AG09319 (cell line): ENCODE results near the gene ARIH1.

Experiments
- DNase-seq: peaks from one replicate; pipeline ENCODE4 v3.0.0-alpha.2; 2010; ENCODE audit warnings: low read depth; ENCODE audit errors: extremely low read depth
- TF ChIP-seq, protein P1 (sequence below): IDR thresholded peaks from 2 replicates; pipeline ENCODE4 v1.5.1; 2011; ENCODE audit warnings: low read depth, mild to moderate bottlenecking, inconsistent platforms, low read length, moderate library complexity

ARIH1 gene

DNA sequence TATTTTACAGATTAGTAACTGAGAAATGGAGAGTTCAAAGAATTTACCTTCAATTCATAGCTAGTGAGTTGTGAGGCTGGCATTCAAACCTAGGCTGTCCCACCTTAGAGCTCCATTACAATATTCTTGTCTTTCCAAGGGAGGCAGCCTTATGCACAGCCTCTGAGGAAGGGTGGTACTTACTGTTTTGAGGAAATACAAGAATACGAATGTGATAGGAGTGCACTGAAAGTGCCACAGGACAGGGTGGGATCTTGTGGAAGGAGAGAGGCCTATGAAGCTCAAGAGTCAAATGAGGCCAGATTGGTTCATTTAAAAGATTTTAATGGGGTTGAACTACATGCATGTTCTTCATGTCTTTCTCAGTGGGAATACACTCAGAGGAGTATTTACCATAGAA is 86.3 kb downstream of the ARIH1 start:
- DNase-seq: no peak
- TF ChIP-seq, protein P1, sequence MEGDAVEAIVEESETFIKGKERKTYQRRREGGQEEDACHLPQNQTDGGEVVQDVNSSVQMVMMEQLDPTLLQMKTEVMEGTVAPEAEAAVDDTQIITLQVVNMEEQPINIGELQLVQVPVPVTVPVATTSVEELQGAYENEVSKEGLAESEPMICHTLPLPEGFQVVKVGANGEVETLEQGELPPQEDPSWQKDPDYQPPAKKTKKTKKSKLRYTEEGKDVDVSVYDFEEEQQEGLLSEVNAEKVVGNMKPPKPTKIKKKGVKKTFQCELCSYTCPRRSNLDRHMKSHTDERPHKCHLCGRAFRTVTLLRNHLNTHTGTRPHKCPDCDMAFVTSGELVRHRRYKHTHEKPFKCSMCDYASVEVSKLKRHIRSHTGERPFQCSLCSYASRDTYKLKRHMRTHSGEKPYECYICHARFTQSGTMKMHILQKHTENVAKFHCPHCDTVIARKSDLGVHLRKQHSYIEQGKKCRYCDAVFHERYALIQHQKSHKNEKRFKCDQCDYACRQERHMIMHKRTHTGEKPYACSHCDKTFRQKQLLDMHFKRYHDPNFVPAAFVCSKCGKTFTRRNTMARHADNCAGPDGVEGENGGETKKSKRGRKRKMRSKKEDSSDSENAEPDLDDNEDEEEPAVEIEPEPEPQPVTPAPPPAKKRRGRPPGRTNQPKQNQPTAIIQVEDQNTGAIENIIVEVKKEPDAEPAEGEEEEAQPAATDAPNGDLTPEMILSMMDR: no peak

DNA sequence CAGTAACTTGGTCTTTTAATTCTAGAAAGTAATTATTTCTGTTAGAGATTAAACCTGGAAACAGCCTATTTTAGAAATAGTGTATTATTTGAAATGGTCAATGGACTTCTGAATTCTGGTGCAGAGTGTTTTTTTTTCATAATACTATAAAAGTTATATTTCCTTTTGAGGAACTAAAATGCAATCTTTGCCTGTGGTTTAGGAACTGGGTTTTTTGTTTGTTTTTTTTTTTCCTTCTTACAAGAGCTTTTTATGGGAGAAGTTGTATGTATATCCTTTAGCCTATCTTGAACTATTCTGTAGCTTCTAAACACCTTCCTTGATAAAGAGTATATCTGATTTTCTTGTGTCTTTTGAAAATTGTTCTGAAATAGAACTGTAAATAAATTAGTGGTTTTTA is 88.3 kb downstream of the ARIH1 start:
- TF ChIP-seq, protein P1: no peak
- no peak for DNase-seq

DNA sequence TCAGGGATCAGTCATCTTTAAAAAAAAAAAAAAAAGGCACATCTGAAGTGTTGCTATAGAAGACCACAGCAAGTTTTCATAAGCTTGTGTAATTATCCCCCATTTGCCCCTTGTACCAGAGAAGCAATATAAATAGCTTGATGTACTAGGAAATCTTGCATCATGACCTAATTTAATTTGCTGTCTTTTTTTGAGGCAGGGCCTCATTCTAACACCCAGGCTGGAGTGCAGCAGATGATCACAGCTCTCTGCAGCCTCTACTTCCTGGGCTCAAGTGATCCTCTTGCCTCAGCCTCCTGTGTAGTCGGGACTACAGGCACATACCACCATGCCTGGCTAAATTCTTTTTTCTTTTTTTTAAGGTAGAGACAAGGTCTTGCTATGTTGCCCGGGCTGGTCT is 88.7 kb downstream of the ARIH1 start:
- TF ChIP-seq, protein P1: no peak
- DNase-seq: no peak

DNA sequence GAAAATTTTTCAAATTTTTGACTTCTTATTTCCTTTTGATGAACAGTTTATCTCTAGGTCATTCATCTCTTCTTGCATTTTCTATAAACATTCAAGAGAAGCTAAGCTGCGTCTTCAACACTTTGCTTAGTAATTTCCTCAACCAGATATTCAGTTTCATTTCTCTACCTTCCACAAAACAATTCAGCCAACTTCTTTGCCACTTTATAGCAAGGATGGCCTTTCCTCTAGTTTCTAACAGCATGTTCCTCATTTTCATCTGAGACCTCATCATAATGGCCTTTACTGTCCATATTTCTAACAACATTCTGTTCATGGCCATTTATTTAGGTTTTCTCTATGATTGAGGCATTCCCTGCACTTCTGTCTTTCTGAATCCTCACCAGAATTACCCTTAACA is 90.0 kb downstream of the ARIH1 start:
- TF ChIP-seq, protein P1: no peak

DNA sequence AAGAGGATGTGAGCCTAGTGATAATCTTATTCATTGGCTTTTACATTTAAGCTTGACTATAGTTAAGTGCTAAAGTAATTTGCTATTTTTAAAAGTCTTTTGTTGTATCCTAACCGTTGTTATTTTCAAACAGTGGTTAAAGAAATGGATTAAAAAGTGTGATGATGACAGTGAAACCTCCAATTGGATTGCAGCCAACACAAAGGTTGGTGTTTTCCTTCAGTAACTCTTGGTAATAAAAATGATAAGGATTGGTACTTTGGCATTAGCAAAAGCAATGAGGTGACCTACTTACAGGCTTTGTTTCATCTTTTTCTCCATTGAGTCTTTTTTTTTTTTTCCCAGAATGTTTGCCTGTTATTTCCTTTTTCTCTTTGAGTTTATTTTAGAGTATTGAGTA is 92.8 kb downstream of the ARIH1 start:
- TF ChIP-seq, protein P1: no peak
- DNase-seq: no peak

More for the DNA sequence above, 90.0 kb downstream of the ARIH1 start:
- DNase-seq: no peak

DNA sequence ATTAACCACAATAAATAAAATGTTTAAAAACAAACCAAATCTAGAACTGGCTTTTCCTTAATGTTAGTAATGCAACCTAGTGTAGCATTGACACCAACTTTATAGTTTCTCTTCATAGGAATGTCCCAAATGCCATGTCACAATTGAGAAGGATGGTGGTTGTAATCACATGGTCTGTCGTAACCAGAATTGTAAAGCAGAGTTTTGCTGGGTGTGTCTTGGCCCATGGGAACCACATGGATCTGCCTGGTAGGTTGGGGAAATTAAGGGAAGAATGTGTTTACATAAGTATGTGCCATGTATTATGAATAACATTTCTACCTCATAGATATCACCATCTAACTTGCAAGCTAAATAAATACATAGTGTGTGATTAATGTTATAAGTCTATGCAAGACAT is 95.9 kb downstream of the ARIH1 start:
- TF ChIP-seq, protein P1: no peak
- DNase-seq: no peak

DNA sequence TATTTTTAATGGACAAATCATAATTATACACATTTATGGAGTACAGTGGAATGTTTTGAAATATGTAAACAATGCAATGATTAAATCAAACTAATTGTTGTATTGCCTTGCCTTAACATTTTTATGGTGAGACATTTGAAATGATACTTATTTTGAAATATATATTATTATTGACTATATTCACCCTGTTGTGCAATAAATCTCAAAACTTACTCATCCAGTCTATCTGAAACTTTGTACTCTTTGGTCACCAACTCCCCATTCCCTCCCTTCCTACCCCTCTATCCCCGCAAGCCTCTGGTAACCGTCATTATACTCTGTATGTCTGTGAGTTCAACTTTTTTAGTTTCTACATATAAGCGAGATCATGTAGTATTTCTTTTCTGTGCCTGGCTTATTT is 105.7 kb downstream of the ARIH1 start:
- DNase-seq: no peak
- TF ChIP-seq, protein P1: no peak

DNA sequence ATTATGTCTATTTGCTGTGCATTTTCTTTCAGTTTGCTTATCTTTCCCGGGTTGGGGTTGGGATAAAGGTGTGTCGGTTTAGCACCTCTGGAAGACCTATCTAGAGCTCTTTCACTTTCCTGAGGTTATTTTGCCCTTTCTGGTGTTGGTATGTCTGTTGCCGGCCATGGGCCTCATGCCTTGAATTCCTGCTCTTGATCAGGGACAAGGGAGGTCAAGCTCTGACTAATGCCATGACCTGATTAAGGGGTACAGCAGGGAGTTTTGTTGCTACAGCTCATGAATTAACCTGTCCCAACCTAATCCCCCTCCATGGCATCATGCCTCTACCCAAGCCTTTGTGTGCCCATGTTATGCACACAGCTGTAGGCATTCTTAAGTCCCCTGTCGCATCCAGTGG is 109.9 kb downstream of the ARIH1 start:
- no peak for DNase-seq

More for the DNA sequence above, 109.9 kb downstream of the ARIH1 start:
- TF ChIP-seq, protein P1: no peak
